ENCODE measurements around the gene SPDEF. TPM values are rescaled to one million over a fixed set of nuclear protein-coding genes. Genes with fewer than 3 reads are reported as not detected.

The SPDEF gene
- total RNA-seq, 1 donor from 2014 or later, result 3.5 TPM

- H3K27ac ChIP-seq, result no peak overlapping the region
Measured at GRCh38 chr6:34549026-34549803, 6.9 kb downstream of the SPDEF start.

GRCh38 chr6:34547701-34548644, 8.2 kb downstream of the SPDEF start:
- H3K4me1 ChIP-seq, result peaks cover 16% of the 10 kb centered on the region
- H3K9me3 ChIP-seq, result no peaks in the 10 kb centered on the region
- H3K27me3 ChIP-seq (ENCODE audit: low read depth), result no peaks in the 10 kb centered on the region
- intact Hi-C loops (cut with DNase I), result no loop called here
- H3K4me3 ChIP-seq, result no peak overlapping the region
- ATAC-seq (no peak), DNase-seq (no peak)
- H3K27ac ChIP-seq, result no peak overlapping the region
- no peak for TF ChIP-seq CTCF (IDR thresholded peaks at IDR 0.05)
- H3K36me3 ChIP-seq, result no peaks in the 10 kb centered on the region

More at GRCh38 chr6:34549026-34549803, 6.9 kb downstream of the SPDEF start:
- no peak for TF ChIP-seq CTCF (IDR thresholded peaks at IDR 0.05)
- ATAC-seq (no peak), DNase-seq (no peak)
- intact Hi-C loops (cut with DNase I), result no loop called here
- Histone ChIP-seq H3K27me3 (ENCODE audit: low read depth) (no peaks in the 10 kb centered on the region), H3K4me1 (peaks cover 16% of the 10 kb centered on the region), H3K4me3 (no peak overlapping the region), H3K36me3 (no peaks in the 10 kb centered on the region), H3K9me3 (no peaks in the 10 kb centered on the region)

- H3K36me3 ChIP-seq, result no peaks in the 10 kb centered on the region
- H3K27me3 ChIP-seq (ENCODE audit: low read depth), result no peaks in the 10 kb centered on the region
- DNase-seq (peak; percentile 69), ATAC-seq (peak; percentile 56 to 61)
- peaks cover 16% of the 10 kb centered on the region for H3K4me1 ChIP-seq
- H3K4me3 ChIP-seq, result no peak overlapping the region
- no peaks in the 10 kb centered on the region for H3K9me3 ChIP-seq
- TF ChIP-seq CTCF (IDR thresholded peaks at IDR 0.05), result no peak
- intact Hi-C loops (cut with DNase I), result no loop called here
- peak overlapping the region; percentile 11 for H3K27ac ChIP-seq
Measured at GRCh38 chr6:34546551-34547321, 9.4 kb downstream of the SPDEF start.

- TF ChIP-seq CTCF (IDR thresholded peaks at IDR 0.05), result no peak
- H3K4me1 ChIP-seq, result peaks cover 16% of the 10 kb centered on the region
- H3K36me3 ChIP-seq, result no peaks in the 10 kb centered on the region
- DNase-seq (no peak), ATAC-seq (no peak)
- H3K9me3 ChIP-seq, result no peaks in the 10 kb centered on the region
- H3K4me3 ChIP-seq, result no peak overlapping the region
- no peaks in the 10 kb centered on the region for H3K27me3 ChIP-seq (ENCODE audit: low read depth)
- intact Hi-C loops (cut with DNase I), result no loop called here
- H3K27ac ChIP-seq, result no peak overlapping the region
Measured at GRCh38 chr6:34544776-34545471, 11.2 kb downstream of the SPDEF start.
